ENCODE results near the gene URI1. TPM values are rescaled to one million over a fixed set of nuclear protein-coding genes. Genes with fewer than 3 reads are reported as not detected.

URI1 gene
- total RNA-seq, 1 donor from 2014 or later: 43.7 TPM

GRCh38 chr19:29985196-29985595 is 43.2 kb downstream of the URI1 start:
- no peaks in the 10 kb centered on the region for H3K27me3 Mint-ChIP-seq (ENCODE audit: unreplicated experiment)
- H3K36me3 Mint-ChIP-seq (ENCODE audit: unreplicated experiment): peaks cover 15% of the 10 kb centered on the region
- no peaks in the 10 kb centered on the region for H3K9me3 Mint-ChIP-seq (ENCODE audit: unreplicated experiment)
- TF ChIP-seq CTCF (IDR thresholded peaks at IDR 0.05): no peak
- DNase-seq (ENCODE audit: extremely low spot score, unreplicated experiment): no peak
- peaks cover 18% of the 10 kb centered on the region for H3K4me1 Mint-ChIP-seq (ENCODE audit: unreplicated experiment)
- no peak overlapping the region for H3K27ac Mint-ChIP-seq (ENCODE audit: unreplicated experiment)
- no peak overlapping the region for H3K4me3 Mint-ChIP-seq (ENCODE audit: unreplicated experiment)

- peaks cover 11% of the 10 kb centered on the region for H3K4me1 Mint-ChIP-seq (ENCODE audit: unreplicated experiment)
- TF ChIP-seq CTCF (IDR thresholded peaks at IDR 0.05): no peak
- DNase-seq (ENCODE audit: extremely low spot score, unreplicated experiment): no peak
- H3K4me3 Mint-ChIP-seq (ENCODE audit: unreplicated experiment): no peak overlapping the region
- H3K27me3 Mint-ChIP-seq (ENCODE audit: unreplicated experiment): no peaks in the 10 kb centered on the region
- H3K9me3 Mint-ChIP-seq (ENCODE audit: unreplicated experiment): peaks cover 11% of the 10 kb centered on the region
- no peak overlapping the region for H3K27ac Mint-ChIP-seq (ENCODE audit: unreplicated experiment)
- H3K36me3 Mint-ChIP-seq (ENCODE audit: unreplicated experiment): peaks cover 36% of the 10 kb centered on the region
Measured at GRCh38 chr19:29988351-29988750, 46.3 kb downstream of the URI1 start.

GRCh38 chr19:29992233-29992867 is 50.3 kb downstream of the URI1 start:
- no peak for DNase-seq (ENCODE audit: extremely low spot score, unreplicated experiment)
- Mint-ChIP-seq H3K4me1 (ENCODE audit: unreplicated experiment) (no peaks in the 10 kb centered on the region), H3K27ac (ENCODE audit: unreplicated experiment) (no peak overlapping the region), H3K36me3 (ENCODE audit: unreplicated experiment) (peaks cover 53% of the 10 kb centered on the region), H3K4me3 (ENCODE audit: unreplicated experiment) (no peak overlapping the region), H3K9me3 (ENCODE audit: unreplicated experiment) (peaks cover 27% of the 10 kb centered on the region), H3K27me3 (ENCODE audit: unreplicated experiment) (no peaks in the 10 kb centered on the region)
- TF ChIP-seq CTCF (IDR thresholded peaks at IDR 0.05): no peak

- Mint-ChIP-seq H3K4me3 (ENCODE audit: unreplicated experiment) (no peak overlapping the region), H3K27me3 (ENCODE audit: unreplicated experiment) (no peaks in the 10 kb centered on the region), H3K36me3 (ENCODE audit: unreplicated experiment) (peaks cover 48% of the 10 kb centered on the region), H3K9me3 (ENCODE audit: unreplicated experiment) (peaks cover 45% of the 10 kb centered on the region), H3K27ac (ENCODE audit: unreplicated experiment) (no peak overlapping the region), H3K4me1 (ENCODE audit: unreplicated experiment) (peaks cover 17% of the 10 kb centered on the region)
- DNase-seq (ENCODE audit: extremely low spot score, unreplicated experiment): no peak
- no peak for TF ChIP-seq CTCF (IDR thresholded peaks at IDR 0.05)
Measured at GRCh38 chr19:29999490-29999889, 57.5 kb downstream of the URI1 start.

DNA sequence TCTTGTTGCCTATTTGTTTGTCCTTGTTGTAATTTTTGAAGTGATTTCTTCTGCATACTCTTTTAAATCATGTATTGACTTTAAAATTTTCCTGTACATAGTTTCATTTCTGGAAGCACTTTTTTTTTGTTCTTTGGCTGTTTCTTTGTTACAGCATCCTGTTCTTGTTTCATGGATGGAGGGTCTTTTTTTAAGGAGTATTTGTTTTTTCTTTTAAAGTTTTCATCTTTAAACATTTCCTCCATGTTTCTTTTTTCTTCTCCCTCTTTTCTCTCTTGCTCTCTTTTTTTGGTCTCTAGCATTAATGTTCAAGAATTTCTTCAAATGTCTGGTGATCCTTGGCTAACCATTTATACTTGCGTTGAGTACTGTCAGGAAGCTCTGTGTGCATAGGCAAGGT is 58.8 kb downstream of the URI1 start:
- no peak overlapping the region for H3K4me3 Mint-ChIP-seq (ENCODE audit: unreplicated experiment)
- no peak overlapping the region for H3K27ac Mint-ChIP-seq (ENCODE audit: unreplicated experiment)
- DNase-seq (ENCODE audit: extremely low spot score, unreplicated experiment): no peak
- peaks cover 38% of the 10 kb centered on the region for H3K9me3 Mint-ChIP-seq (ENCODE audit: unreplicated experiment)
- H3K27me3 Mint-ChIP-seq (ENCODE audit: unreplicated experiment): no peaks in the 10 kb centered on the region
- peaks cover 17% of the 10 kb centered on the region for H3K4me1 Mint-ChIP-seq (ENCODE audit: unreplicated experiment)
- TF ChIP-seq CTCF (IDR thresholded peaks at IDR 0.05): no peak
- peaks cover 49% of the 10 kb centered on the region for H3K36me3 Mint-ChIP-seq (ENCODE audit: unreplicated experiment)

Data from osteocyte (in vitro differentiated cells).